Activated CD8-positive, alpha-beta T cell treated with anti-CD3 and anti-CD28 coated beads for 36 hours (primary cell): ENCODE data around the gene HOXC9. TPM values are rescaled to one million over a fixed set of nuclear protein-coding genes. Genes with fewer than 3 reads are reported as not detected.

Experiments used
- ATAC-seq: fragments of 200-7000 bp; cut with Tn5 transposase; one replicate; pipeline ENCODE4 v1.10.0; 2021; ENCODE audit warnings: mild to moderate bottlenecking, moderate library complexity
- CTCF ChIA-PET: fragments of 350-600 bp; sonication (Branson Sonifier 250); formaldehyde crosslinking; loops from one replicate; lab custom pipeline; 2021; ENCODE audit warnings: antibody characterized with exemption; lab: Charles Lee
- POLR2A ChIA-PET: fragments of 350-600 bp; sonication (Branson Sonifier 250); formaldehyde crosslinking; loops from one replicate; lab custom pipeline; 2021; ENCODE audit warnings: antibody characterized with exemption; lab: Charles Lee
- DNase-seq: peaks from one replicate; pipeline ENCODE4 v3.0.0-alpha.2; 2020
- H3K27ac Mint-ChIP-seq: one replicate; pipeline ENCODE4 v1.8.0; 2021; ENCODE audit warnings: mild to moderate bottlenecking, mixed read lengths
- H3K27me3 Mint-ChIP-seq: one replicate; pipeline ENCODE4 v1.8.0; 2021; ENCODE audit warnings: mixed read lengths
- H3K36me3 Mint-ChIP-seq: one replicate; pipeline ENCODE4 v1.8.0; 2021; ENCODE audit warnings: low read depth, mixed read lengths
- H3K4me1 Mint-ChIP-seq: one replicate; pipeline ENCODE4 v1.8.0; 2021; ENCODE audit warnings: low read depth, mixed read lengths
- H3K4me3 Mint-ChIP-seq: one replicate; pipeline ENCODE4 v1.8.0; 2021; ENCODE audit warnings: mild to moderate bottlenecking, moderate library complexity, mixed read lengths
- H3K9me3 Mint-ChIP-seq: one replicate; pipeline ENCODE4 v1.8.0; 2021; ENCODE audit warnings: mixed read lengths
- intact Hi-C: fragments of 100-400 bp; cut with micrococcal nuclease; formaldehyde crosslinking; loops from one replicate; pipeline ENCODE4 v1.10.0; 2022
- total RNA-seq, 2 experiments: library from RNA; stranded (reverse); gene quantifications; one replicate each; pipeline ENCODE4 v1.2.3, GENCODE V29; 2021
- TF ChIP-seq, protein P1 (sequence below): fragments of 200-600 bp; IDR thresholded peaks from one replicate; pipeline ENCODE4 v1.8.0; 2022; ENCODE audit warnings: antibody characterized with exemption, mild to moderate bottlenecking

The HOXC9 gene
- not detected for total RNA-seq

DNA sequence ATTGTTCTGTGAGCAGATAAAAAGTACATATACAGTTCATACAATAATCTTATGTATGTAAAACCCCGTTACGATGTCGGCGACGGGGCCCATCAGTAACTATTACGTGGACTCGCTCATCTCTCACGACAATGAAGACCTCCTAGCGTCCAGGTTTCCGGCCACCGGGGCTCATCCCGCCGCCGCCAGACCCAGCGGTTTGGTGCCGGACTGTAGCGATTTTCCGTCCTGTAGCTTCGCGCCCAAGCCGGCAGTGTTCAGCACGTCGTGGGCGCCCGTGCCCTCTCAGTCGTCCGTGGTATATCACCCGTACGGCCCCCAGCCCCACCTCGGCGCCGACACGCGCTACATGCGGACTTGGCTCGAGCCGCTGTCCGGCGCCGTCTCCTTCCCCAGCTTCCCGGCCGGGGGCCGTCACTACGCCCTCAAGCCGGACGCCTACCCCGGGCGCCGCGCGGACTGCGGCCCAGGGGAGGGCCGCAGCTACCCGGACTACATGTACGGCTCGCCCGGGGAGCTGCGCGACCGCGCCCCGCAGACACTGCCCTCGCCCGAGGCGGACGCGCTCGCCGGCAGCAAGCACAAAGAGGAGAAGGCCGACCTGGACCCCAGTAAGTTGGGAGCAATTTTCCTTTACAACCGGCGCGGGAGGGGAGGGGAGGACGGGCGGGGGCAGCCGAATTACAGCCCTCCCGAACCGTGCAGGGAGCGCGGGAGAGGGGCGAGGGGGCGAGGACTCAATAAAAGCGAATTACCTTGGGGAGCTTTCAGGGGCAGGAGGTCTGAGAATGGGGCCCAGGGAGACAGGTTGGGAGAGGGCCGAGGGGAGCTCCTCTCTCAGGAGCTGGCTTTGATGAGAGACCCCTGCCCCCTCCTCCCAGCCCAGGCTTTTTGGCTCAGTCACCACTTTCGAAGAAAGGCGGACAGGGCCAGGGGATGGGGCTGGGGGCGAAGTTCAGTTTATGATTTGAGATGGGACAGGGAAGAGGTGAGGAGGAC is at the start of gene HOXC9:
Gene HOXC9, plus strand, starts transcription at position 46 of the 999 bp plus-strand sequence. Its CDS starts 28 bp downstream, at position 74.
- TF ChIP-seq, protein P1, sequence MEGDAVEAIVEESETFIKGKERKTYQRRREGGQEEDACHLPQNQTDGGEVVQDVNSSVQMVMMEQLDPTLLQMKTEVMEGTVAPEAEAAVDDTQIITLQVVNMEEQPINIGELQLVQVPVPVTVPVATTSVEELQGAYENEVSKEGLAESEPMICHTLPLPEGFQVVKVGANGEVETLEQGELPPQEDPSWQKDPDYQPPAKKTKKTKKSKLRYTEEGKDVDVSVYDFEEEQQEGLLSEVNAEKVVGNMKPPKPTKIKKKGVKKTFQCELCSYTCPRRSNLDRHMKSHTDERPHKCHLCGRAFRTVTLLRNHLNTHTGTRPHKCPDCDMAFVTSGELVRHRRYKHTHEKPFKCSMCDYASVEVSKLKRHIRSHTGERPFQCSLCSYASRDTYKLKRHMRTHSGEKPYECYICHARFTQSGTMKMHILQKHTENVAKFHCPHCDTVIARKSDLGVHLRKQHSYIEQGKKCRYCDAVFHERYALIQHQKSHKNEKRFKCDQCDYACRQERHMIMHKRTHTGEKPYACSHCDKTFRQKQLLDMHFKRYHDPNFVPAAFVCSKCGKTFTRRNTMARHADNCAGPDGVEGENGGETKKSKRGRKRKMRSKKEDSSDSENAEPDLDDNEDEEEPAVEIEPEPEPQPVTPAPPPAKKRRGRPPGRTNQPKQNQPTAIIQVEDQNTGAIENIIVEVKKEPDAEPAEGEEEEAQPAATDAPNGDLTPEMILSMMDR: no peak
- no peak within 1 kb of the TSS for H3K27ac Mint-ChIP-seq

DNA sequence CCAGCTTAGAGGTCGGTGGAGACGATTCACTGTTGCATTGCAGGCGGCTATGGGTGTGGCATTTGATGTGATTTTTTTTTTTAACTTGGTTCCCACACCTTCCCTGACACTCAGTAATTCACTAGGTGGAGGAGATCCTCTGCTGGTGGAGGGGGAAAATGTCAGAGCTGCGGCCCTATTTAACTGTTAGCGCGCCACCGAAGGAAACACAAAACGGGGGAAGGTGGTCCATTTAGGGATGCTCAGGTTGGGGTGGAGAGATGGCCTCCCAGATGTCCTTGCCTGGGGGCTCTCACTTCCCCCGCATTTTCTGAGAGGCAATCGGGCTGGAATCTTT is 49.6 kb upstream of the HOXC9 start:
- Mint-ChIP-seq H3K9me3 (no peaks in the 10 kb centered on the region), H3K27me3 (peaks cover 91% of the 10 kb centered on the region), H3K27ac (no peak overlapping the region), H3K4me3 (no peak overlapping the region), H3K36me3 (no peaks in the 10 kb centered on the region), H3K4me1 (peaks cover 7% of the 10 kb centered on the region)
- ChIA-PET CTCF (interaction anchor here (0.6 to 1.0 kb wide), 2 partner anchors 258 to 394 kb away, joined by 3 read pairs; no protein-coding TSS in a partner anchor), POLR2A (no interaction called here)
- DNase-seq (no peak), ATAC-seq (no peak)
- TF ChIP-seq, protein P1: no peak
- intact Hi-C loops: no loop called here

More for the DNA sequence above, at the start of gene HOXC9:
- ATAC-seq: no peak
- Mint-ChIP-seq H3K9me3 (no peaks in the 10 kb centered on the region), H3K4me3 (peak within 1 kb of the TSS; percentile 43), H3K4me1 (peaks cover 19% of the 10 kb centered on the region), H3K36me3 (no peaks in the 10 kb centered on the region), H3K27me3 (peaks cover 83% of the 10 kb centered on the region)
- ChIA-PET POLR2A (interaction anchor here (1.6 kb wide), 1 partner anchor 15 kb away, joined by 9 read pairs; the partner anchor contains the start of gene HOXC10), CTCF (interaction anchor here (0.7 to 6.7 kb wide), 12 partner anchors 8 to 225 kb away, joined by 3 to 58 read pairs (median 5); partner anchors contain the start of genes HOXC10, HOXC5 and HOXC8)
- intact Hi-C loops: no loop called here
- DNase-seq: no peak

DNA sequence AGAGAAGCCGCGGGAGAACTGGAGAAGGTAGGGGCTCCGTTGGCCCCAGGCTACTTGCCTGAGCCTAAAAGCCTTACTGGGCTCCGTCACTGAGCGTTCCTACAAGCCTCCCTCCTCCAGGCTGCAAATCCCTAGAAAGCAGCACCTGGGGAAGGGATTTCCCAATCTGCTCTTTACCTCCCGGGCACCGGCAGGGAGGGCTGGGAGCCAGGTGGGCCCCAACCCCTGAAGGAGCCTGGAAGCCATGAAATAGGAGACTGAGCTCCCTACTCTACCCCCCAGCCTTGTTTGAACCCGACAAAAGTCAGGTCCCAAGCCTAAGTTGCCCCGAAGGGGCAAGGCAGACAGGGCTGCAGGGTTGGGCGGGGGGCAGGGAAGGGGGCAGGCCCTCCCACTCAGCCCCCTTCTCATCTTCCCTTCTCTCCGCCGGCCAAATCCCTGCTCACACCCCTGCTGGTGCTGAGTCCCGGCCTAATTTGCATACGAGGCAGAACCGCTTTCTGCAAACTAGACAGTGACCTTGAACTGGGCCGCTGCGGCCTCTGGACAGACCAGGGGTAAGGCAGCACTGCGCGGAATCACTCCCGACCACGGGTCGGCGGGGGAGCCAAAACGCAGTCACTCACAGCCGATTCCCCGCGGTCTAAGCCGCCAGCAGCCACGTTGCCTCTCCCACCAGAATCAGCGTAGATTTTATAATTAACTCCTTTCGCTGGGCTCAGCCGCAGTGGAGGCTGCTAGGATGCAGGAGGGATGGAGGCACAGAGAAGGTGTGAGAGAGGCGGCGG is 49.0 kb upstream of the HOXC9 start:
- H3K27ac Mint-ChIP-seq: no peak overlapping the region
- H3K36me3 Mint-ChIP-seq: no peaks in the 10 kb centered on the region
- TF ChIP-seq, protein P1: no peak
- intact Hi-C loops: no loop called here
- ChIA-PET CTCF (interaction anchor here (0.6 to 1.8 kb wide), 6 partner anchors 8 to 257 kb away, joined by 3 to 4 read pairs (median 3); no protein-coding TSS in a partner anchor), POLR2A (interaction anchor here (1.0 kb wide), 1 partner anchor 42 kb away, joined by 3 read pairs; no protein-coding TSS in a partner anchor)
- DNase-seq (no peak), ATAC-seq (no peak)
- H3K27me3 Mint-ChIP-seq: peaks cover 91% of the 10 kb centered on the region
- H3K9me3 Mint-ChIP-seq: no peaks in the 10 kb centered on the region
- H3K4me3 Mint-ChIP-seq: peak overlapping the region; percentile 5
- peaks cover 9% of the 10 kb centered on the region for H3K4me1 Mint-ChIP-seq

DNA sequence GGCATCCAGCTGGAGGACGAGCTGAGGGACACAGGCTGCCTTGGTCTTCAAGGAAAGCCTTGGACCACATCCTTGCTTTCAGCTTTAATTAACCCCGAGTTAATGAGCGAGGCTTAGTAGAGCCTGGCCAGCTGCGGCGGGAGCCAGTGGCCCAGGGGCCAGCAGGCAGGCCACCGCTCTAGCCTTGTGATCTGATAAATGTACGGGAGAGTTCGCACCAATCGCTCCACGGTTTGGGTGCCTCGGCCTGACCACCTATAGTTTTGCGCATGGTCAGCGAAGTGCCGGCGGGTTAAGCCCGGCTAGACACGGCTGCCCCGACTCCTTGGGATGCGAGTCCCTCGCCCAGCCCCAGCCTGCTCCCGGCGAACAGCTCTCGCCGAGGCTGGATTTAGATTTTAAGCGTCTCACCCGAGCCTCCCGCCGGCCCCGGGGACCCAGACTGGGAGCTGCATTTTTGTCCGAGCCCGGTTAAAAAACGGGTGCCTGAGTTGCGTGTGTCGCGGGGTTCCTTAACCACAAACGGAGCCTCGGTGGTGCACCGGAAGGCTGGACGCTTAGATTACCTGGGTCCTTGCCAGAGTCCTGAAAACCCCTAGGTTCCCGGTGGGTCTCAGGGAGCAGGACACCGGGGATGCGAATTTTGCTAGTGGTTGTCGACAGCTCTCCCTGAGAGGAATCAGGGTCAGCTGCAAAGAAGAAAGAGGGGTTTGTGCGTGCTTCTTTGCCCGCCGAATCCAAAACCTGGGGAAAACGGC is 48.2 kb upstream of the HOXC9 start:
- intact Hi-C loops: no loop called here
- CTCF ChIA-PET: interaction anchor here (0.6 to 2.3 kb wide), 6 partner anchors 9 to 256 kb away, joined by 3 to 10 read pairs (median 4); no protein-coding TSS in a partner anchor

More for the DNA sequence above, 48.2 kb upstream of the HOXC9 start:
- no peak for DNase-seq
- Mint-ChIP-seq H3K4me1 (peaks cover 16% of the 10 kb centered on the region), H3K4me3 (peak overlapping the region; percentile 5), H3K27me3 (peaks cover 92% of the 10 kb centered on the region), H3K9me3 (no peaks in the 10 kb centered on the region), H3K36me3 (no peaks in the 10 kb centered on the region), H3K27ac (no peak overlapping the region)
- POLR2A ChIA-PET: interaction anchor here (0.8 to 1.0 kb wide), 3 partner anchors 11 to 41 kb away, joined by 3 read pairs; no protein-coding TSS in a partner anchor
- TF ChIP-seq, protein P1: no peak
- no peak for ATAC-seq
